Stimulated activated naive CD4-positive, alpha-beta T cell (primary cell): Measurements from ENCODE around the gene CEP250.
"Not testable (repeated sequence)": the region's sequence is repeated elsewhere in the genome, so short reads cannot be mapped to it uniquely, and the experiment has no call there.

Source experiments
- DNase-seq, 6 experiments: peaks; one replicate each; lab custom pipeline; 2025; lab: John Stamatoyannopoulos, UW

Gene CEP250

GRCh38 chr20:35523298-35523888, 68.0 kb downstream of the CEP250 start:
- peak in 1 of 6 experiments; percentile 7 for DNase-seq

GRCh38 chr20:35525639-35526038, 70.2 kb downstream of the CEP250 start:
- DNase-seq, result no peak

- DNase-seq, result no peak
Measured at GRCh38 chr20:35527122-35527769, 71.8 kb downstream of the CEP250 start.

DNA sequence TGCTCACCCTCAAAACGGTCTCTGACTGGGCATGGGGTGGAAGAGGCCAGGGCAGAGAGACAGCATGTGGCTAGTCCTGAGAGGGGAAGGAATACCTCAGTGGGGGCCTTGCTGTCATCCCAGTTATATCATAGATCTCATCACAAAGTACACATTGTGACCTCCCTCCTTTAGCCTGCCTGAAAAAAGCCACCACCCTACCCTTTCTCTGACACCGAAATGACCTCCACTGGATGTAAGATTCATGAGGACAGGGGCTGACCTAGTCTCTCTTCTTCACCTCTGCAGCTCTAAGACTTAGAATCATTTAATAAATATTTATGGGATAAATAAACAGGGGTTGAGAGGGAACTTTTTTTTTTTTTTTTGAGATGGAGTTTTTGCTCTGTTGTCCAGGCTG, 74.2 kb downstream of the CEP250 start, which contains the start of gene C20orf173:
Gene C20orf173 (minus strand): TSS at position 101 of the 400 bp plus-strand sequence. CDS start 279 bp downstream, outside the sequence.
- DNase-seq, result no peak

DNA sequence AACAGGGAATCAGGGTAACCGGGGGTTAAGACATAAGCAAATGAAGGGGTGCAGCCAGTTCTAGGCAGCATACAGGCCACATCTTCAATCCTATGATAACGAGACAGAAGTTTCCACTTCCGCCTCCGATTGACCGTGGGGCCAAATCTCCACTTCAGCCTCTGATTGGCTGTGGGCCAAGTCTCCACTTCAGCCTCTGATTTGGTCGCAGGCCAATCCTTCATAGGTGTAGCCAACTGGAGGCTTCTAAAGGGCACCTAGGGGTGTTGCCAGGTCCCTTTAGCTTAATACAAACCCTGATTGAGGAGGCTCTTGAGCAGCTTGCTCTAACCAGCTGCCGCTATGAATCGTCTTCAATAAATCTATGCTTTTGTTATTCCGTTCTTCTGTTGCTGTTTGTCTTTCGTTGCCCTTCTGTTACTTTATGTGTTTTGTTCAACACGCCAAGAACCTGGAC, 84.4 kb downstream of the CEP250 start:
- DNase-seq, result no peak

DNA sequence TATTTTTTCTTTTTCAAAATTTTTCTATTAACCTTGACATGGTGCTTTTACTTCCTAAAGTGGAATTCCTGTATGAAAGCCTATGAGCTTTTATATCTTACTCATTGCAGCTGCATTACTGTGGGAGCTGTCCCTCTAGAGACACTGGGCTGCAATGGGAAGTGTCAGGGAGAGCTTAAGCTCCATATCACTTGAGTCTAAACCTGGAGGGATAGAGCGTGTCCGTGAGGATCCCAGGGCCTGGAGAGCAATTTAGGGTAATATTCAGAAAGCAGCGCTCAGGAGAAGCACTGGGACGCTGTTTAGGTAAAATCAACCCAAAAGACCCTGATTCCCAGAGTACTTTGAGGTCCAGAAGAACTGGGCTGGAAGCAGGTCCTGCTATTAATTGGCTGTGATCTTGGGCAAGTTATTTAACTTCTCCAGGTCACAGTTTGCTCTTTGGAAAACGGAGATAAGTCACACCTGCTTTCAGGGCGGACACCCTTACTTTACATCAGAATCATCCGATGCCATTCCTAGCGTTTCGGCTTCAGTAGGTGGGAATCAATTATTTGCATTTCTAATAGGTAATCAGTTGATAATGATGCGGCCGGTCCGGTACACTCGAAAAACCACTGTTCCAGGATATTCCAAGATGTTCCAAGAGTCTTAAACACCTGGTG, 85.9 kb downstream of the CEP250 start:
- no peak for DNase-seq

DNA sequence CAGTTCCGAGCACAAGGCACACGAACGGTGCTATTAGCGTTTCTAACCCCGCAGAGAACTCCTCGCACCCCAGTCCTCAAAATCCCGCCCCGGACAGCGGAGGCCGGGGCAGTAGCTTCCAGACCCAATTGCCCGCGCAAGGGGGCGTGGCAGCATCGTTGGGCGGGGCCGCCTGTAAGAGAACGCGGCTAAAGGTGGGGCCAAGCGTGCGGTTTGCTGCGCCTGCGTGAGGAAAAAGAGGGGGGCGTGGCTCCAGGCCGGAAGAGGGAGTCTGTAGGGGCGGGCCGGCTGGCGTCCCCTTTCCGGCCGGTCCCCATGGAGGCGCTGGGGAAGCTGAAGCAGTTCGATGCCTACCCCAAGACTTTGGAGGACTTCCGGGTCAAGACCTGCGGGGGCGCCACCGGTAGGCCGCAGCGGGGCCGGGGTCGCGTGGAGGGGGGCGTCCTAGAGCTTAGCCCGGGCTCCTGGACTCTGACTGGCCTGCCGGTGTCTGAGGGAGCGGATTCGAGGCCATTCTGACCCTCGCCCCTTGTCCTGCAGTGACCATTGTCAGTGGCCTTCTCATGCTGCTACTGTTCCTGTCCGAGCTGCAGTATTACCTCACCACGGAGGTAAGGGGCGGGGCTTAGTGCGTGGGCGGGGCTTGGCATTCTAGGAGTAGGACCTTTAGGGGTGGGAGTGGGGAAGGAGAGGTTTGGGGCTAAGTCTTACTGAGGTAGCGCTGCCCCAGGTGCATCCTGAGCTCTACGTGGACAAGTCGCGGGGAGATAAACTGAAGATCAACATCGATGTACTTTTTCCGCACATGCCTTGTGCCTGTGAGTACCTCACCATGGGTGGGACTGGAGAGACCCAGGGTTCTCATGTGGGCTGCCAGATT, 86.6 kb downstream of the CEP250 start, which contains the start of gene ERGIC3:
Gene ERGIC3 (plus strand): TSS at position 296 of the 880 bp plus-strand sequence. CDS start 20 bp downstream, at position 316.
- DNase-seq, result peak; percentile 89 to 95 (median 94)

DNA sequence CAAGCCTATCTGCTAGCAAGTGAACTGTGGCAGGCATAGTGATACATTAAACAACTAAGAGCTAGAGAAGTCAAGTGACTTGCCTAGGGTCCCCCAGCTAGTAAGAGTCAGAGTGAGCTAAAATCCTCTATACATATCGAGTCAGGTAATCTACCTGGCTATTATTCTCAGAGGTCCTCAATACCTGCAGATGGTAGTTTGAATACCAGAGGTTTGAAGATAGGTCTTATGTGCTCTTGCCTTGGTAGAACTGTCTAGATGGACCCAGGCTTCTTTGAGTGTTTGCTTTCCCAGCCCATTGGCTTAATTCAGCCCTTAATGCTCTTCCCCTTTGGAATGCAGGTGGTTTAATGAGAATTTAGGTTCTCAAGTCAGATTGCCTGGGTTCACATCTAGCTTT, 87.6 kb downstream of the CEP250 start:
- no peak for DNase-seq

DNA sequence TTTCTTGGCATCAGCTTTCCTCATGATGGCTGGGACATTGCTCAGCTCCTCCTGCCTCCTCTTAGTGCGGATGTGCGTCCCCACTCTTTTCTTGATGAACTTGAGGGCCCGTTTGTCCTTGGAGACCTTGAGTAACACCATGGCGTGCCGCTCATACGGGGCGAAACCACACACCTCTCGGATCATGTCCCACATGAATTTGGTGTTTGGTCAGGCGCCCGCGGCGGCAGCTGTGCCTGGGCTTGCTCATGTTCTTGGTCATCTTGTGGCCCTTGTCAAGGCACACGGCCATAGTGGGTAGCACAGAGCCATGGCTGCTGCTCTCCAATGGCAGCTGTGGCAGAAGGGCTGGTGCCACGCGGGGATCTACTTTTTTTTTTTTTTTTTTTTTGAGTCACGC, 89.0 kb downstream of the CEP250 start:
- DNase-seq, result no peak

DNA sequence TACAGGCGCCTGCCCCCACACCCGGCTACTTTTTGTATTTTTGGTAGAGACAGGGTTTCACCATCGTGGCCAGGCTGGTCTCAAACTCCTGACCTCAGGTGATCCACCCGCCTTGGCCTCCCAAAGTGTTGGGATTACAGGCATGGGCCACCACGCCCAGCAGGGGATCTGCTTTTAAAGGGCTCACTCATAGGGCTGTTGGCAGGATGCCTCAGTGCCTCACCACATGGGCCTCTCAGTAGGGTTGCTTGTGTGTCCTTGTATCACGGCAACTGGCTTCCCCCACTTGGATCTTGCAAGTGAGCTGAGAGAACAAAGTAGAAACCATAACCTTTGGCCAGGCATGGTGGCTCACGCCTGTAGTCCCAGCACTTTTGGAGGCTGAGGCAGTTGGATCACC, 89.5 kb downstream of the CEP250 start:
- not testable (repeated sequence) for DNase-seq

DNA sequence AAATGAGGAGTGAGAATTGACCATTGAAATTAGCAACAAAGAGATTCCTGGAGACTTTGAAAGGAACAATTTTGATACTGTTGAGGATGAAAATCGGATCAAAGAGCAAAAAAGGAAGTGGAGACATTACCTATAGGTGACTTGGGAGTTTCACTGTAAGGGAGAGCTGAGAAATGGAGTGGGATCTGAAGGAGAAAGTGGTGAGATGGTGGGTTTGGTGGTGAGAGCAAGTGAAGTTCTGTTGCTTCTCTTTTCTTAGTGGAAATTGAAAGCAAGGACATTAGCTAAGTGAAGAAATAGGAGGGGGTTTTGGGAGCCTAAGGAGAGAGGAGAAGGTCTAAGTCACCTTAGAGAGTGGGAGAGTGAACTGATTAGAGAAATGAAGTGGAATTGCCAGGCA, 90.7 kb downstream of the CEP250 start:
- no peak for DNase-seq

DNA sequence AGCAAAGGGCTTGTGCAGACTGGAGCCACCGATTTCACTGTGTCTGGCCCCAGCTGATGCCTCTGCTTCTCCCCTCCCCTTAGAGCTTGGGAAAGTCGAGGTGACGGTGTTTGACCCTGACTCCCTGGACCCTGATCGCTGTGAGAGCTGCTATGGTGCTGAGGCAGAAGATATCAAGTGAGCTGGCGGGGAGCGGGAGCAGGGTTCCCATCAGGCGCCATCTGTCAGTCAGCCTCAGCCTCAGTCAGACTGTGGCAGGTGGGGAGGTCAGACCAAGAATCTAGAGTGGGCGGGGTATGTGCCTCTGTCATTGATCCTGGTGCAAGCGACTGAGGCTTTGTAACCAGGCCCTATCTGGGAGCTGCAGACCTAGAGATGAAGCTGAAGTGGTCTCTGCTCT, 91.9 kb downstream of the CEP250 start:
- no peak for DNase-seq

DNA sequence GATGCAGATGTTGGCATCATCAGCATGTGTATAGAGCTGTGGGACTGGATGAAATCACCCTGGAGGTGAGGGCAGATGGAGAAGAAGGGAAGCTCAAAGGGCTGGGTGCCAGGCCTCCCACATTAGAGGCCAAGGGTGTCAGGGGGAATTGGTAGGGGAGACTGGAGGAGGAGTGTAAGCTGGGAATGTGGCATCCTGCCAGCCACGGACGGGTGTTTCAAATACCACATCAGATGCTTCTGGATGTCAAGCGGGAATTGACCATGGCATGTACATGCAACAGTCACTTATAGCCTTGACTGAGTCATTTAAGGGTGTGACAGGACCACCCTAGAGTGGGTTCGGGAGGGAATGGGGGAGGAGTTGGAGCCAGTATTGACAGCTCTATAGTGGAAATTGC, 96.1 kb downstream of the CEP250 start:
- no peak for DNase-seq

- DNase-seq, result no peak
Measured at GRCh38 chr20:35552914-35553313, 97.5 kb downstream of the CEP250 start.

DNA sequence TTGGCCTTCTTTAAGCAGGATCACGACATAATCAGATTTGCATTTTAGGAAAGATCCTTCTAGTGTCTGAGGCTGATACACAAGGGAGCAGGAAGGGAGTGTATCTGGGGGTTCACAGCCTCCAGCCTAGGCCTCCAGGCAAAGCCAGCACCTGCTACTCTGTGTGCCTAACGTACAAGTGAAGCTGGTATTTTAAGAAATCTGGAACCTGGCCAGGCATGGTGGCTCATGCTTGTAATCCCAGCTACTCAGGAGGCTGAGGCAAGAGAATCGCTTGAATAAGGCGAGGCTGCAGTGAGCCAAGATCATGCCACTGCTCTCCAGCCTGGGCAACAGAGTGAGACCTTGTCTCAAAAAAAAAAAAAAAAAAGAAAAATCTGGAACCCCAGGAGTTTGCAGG, 100.1 kb downstream of the CEP250 start:
- not testable (repeated sequence) for DNase-seq

DNA sequence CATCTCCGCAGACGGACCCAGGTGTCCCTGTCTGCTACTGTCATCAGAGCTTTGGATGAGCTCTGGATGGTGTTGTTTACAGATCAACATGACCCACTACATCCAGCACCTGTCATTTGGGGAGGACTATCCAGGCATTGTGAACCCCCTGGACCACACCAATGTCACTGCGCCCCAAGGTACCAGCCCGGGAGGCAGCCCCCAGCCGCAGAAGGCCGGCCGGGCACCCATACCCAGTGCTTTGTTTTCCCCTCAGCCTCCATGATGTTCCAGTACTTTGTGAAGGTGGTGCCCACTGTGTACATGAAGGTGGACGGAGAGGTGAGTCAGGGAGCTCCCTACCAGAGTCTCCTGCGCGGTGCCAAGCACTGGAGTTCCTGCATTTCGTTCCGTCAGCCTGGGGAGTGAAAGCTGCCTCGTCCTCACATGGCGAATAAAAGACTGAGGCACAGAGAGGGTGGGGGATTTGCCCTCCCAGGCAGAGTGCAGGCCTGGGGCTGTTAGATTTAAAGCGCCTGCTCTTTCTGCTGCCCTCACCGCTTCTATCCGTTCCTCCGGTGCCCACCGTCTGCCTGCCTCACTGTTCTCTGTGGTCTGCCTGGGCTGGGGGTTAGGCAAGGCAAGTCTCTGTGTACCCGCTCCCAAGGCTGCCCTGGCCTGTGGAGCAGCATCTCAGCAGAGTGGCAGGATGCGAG, 100.7 kb downstream of the CEP250 start:
- DNase-seq, result no peak

DNA sequence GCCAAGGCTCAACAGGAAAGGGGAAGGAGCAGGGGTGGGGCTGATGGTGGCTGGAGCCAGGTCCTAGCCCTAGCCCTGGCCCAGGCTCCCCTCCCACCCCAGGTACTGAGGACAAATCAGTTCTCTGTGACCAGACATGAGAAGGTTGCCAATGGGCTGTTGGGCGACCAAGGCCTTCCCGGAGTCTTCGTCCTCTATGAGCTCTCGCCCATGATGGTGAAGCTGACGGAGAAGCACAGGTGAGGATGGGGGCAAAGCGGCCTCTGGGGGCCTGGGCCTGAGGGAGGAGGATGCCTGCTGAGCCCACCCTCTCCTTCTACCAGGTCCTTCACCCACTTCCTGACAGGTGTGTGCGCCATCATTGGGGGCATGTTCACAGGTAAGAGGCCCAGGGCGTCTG, 101.5 kb downstream of the CEP250 start:
- no peak for DNase-seq

- no peak for DNase-seq
Measured at GRCh38 chr20:35558451-35558850, 103.1 kb downstream of the CEP250 start.

DNA sequence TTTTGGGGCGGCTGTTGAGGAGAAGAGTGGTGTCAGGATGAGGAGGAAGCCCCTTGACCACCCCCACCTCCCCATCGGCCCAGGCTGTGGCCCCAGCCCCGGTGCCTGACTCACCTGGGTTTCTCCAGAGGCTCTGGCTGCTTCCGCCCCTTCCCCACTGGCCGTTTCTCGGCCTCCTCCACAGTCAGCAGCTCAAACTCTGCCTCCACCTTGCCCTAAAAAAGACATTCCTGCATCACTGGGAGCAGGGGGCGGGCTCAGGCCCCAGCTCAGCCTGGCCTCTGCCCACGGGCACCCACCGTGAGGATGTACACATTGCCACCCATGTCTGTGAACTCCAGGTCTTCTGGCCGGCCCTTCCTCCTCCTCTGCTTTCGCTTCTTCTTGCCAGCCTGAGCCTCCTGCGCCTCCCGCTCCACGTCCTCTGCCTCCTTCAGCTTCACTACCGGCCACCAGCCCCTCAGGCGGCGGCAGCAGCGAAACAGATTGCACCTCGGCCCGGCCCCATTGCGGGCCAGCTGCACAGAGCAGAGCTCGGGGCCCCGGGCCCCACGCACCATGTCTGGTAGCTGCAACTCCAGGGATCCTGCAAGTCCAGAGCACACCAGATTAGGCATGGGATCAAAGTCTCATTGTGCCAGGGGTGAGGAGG, 103.8 kb downstream of the CEP250 start:
- no peak for DNase-seq

GRCh38 chr20:35560105-35560511, 104.7 kb downstream of the CEP250 start:
- no peak for DNase-seq

DNA sequence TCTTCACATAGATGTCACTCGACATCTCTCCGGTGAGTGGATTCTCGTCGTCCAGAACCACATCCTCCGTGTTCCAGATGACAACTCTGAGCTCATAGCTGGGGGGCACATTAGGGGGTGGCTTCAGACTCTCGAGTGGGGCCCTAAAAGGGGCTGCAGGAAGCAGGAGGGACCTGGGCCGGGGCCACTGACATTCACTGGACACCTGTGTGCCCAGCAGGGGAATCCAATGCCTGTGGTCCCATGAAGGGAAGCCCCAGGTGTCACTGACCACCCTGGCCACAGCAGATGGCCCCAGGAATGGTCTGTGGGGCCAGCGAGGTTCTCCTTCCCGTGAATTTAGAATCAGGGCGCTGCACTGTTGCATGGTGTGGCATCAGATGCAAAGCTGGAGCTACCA, 105.1 kb downstream of the CEP250 start:
- no peak for DNase-seq
